Epidermal melanocyte (primary cell): Measurements from ENCODE around the gene NPY2R.

ENCODE experiments used
- DNase-seq: peaks from one replicate; pipeline ENCODE4 v3.0.0; 2011; ENCODE audit warnings: low spot score; ENCODE audit not compliant: insufficient read length

Gene NPY2R

DNA sequence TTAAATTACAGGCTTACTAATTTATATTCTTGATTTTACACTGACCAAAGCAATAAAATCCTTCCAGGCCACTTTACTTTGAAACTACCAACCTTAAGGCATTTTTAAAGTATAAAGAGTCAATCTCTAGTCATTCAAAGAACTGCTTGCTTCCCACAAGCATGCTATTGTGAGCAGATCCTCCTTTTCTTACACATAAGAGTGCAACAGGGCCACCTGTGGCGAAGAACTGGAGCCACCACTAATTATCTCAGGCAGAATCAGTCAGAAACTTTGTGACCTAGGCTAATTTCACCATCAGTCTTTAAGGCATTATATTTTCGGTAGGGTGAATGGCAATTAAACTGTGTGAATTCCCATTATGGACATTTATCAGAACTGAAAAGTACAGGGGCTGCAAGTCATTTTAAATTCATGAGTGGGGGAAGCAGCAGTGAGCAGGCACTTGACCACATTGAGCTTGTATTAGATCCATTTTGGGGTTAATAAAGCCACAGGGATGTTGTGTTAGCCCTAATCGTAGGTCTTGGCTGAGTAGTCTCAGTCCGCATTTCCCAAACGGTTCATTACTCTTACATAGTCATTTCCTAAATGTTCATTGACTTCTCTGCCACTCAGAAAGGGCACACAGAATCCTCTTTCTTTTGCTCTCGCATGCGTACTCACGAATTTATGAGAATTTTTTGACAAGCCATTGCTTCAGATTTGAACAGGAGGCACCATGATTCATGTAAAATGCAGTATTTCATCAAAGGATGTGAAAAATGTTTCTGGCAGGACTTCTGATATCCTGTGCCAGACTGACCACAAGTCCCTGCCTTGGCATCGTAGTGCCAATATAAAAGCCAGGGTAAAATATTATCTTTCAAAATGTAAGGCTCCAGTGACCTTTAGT lies 39.8 kb downstream of the NPY2R start:
- DNase-seq, result no peak

DNA sequence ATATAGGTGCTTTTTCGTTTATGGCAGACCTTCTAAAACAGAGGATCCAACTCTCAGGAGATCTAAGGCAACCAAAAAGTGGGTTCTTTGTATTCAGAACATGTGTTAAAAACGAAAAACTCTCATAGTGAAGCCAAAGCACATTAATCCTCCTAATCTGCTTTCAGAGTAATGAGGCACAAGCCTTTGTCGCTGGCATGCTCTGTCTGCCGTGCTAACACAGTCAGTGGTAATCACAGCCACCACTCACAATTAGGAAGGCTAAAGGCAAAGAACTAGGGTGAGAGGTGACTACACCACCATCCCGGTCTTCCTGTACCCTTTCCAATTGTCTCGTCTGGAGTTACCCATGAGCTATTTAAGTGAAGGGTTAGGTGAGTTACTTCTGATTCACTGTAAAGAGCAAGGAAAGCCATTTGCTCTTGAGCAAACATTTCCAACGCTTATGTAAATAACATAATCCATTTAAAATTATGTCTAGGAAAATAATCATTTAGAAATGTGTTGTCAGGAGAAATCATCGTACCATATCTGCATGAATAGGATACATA lies 40.7 kb downstream of the NPY2R start:
- no peak for DNase-seq

DNA sequence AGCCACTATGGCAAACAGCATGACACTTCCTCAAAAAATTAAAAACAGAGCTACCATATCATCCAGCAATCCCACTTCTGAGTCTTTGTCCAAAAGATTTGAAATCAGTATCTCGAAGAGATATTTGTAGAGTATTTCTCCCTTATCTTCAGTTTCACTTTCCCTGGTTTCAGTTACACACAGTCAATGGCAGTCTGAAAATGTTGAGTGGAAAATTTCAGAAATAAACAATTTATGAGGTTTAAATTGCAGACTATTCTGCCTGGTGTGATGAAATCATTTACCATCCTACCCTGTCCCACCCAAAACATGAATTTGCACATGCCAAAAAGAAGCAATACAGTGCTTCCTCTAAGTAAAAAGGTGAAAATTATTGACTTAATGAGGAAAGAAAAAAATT lies 43.9 kb downstream of the NPY2R start:
- DNase-seq, result no peak

DNA sequence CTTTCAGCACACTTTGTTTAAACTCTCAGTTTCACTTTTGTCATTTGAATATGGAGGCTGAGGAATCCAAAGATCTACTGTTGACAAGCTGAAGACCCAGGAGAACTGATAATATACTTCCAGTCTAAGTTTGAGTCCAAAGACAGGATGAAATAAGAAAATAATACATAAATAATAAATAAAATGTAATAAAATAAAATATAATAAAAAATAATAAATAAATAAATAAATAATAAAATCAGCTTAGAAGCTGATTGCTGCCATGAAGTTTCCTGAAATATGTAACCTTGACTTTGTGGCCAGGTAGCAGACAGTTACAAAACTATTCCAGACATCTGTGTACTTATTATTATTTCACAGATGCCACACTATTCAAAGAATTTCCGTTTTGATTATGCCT lies 55.0 kb downstream of the NPY2R start:
- no peak for DNase-seq

GRCh38 chr4:155265113-155265512 lies 56.7 kb downstream of the NPY2R start:
- DNase-seq, result no peak
